K562 (cell line): Measurements from ENCODE around the gene AREL1.
"Not testable (repeated sequence)": the region's sequence is repeated elsewhere in the genome, so short reads cannot be mapped to it uniquely, and the experiment has no call there.

Experiments used
- CREB5 ChIP-seq: fragments of 250-450 bp; sonication (Bioruptor Pico); IDR thresholded peaks from 2 replicates; pipeline ENCODE4 v1.5.0; 2020; ENCODE audit warnings: mild to moderate bottlenecking
- HINFP ChIP-seq: fragments of 450-650 bp; conservative IDR thresholded peaks from 2 replicates; pipeline ENCODE4 v1.6.1; 2016; ENCODE audit warnings: missing genetic modification characterization, low read depth, mild to moderate bottlenecking, control low read depth, missing compliant biosample characterization
- JUN ChIP-seq, 2 experiments: sonication (generic) in 1 of 2; formaldehyde crosslinking in 1 of 2; IDR thresholded peaks; 2 replicates each; pipeline versions ENCODE4 v1.6.1 to v1.8.0; 2012 to 2022; ENCODE audit warnings: borderline replicate concordance in 2 of 2, mild to moderate bottlenecking in 2 of 2, improper control_type of control experiment in 1 of 2, low read depth in 1 of 2, low read length in 1 of 2, missing genetic modification reagents in 1 of 2
- MAZ ChIP-seq, 2 experiments: fragments of 450-650 bp in 1 of 2; sonication (generic) in 1 of 2; formaldehyde crosslinking; IDR thresholded peaks in 1 of 2; conservative IDR thresholded peaks in 1 of 2; 2 replicates each; pipeline versions ENCODE4 v1.4.0 to v1.5.0; 2020; ENCODE audit warnings: mild to moderate bottlenecking in 1 of 2, missing genetic modification reagents in 1 of 2
- MLLT1 ChIP-seq, 2 experiments: fragments of 450-650 bp; IDR thresholded peaks; 2 replicates each; pipeline ENCODE4 v1.6.1; 2016
- REST ChIP-seq, 2 experiments: fragments of 450-650 bp; formaldehyde crosslinking in 1 of 2; IDR thresholded peaks; 2 replicates each; pipeline versions ENCODE4 v1.4.0 to v1.6.1; 2014 to 2020; ENCODE audit warnings: mild to moderate bottlenecking in 2 of 2, borderline replicate concordance in 1 of 2, low read depth in 1 of 2
- ZNF282 ChIP-seq: sonication (generic); formaldehyde crosslinking; IDR thresholded peaks from 2 replicates; pipeline ENCODE4 v1.8.1; 2023; ENCODE audit warnings: missing genetic modification reagents
- ZZZ3 ChIP-seq: fragments of 450-650 bp; IDR thresholded peaks from 2 replicates; pipeline ENCODE4 v1.6.1; 2016; ENCODE audit warnings: antibody characterized with exemption, mild to moderate bottlenecking, moderate library complexity

GRCh38 chr14:74758505-74758904, 45.6 kb upstream of the AREL1 start:
- TF ChIP-seq JUN (IDR thresholded peaks at IDR 0.05; ENCODE audit: borderline replicate concordance, low read depth, low read length); JUN (CRISPR knock-in tag; IDR thresholded peaks at IDR 0.05; ENCODE audit: borderline replicate concordance); MAZ (CRISPR knock-in tag; conservative IDR thresholded peaks at IDR 0.05 in 1 of 2, IDR thresholded peaks at IDR 0.05 in 1 of 2); HINFP (tag); ZZZ3; CREB5 (CRISPR knock-in tag); REST (IDR thresholded peaks at IDR 0.05; ENCODE audit: borderline replicate concordance); REST (CRISPR knock-in tag; IDR thresholded peaks at IDR 0.05; ENCODE audit: low read depth); MLLT1 (IDR thresholded peaks at IDR 0.05); ZNF282 (CRISPR knock-in tag): not testable (repeated sequence)
